ENCODE data around the gene TTC23.

TTC23 gene

DNA sequence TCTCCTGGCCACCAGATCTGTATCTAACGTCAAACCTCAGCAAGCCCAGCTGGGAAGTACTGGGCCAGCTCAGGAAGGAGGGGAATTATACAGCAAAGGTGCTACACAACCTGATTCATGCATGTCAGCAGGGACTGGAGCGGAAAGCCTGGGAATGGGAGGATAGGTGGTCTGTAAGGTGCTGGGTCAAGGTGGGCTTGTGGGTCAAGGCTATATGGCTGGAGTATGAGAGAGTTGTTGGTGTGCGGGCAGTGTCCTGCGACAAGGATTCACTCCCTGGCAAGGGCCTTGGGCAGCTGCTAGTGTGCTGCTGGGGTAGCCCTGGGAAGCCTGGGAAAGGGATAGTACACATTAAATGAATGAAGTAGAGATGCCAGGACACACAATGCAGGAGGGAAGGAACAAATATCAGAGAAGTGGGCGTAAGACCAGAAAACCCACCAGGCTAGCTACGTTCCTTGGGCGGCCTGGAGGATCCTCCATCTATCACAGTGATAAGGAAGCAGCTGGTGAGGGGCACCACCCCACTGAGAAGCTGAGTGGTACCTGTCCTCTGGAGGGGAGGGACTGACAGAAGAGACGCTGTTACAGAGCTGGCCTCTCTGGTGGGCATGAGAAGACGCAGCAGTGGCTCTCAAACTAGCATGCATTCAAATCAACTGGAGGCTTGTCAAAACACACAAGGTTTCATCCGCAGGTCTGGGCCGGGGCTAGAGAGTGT, 153.0 kb downstream of the TTC23 start:
- in situ Hi-C loops (cut with HindIII; ENCODE audit: low sequenced_read_pairs): no loop called here
- TF ChIP-seq, protein P1, sequence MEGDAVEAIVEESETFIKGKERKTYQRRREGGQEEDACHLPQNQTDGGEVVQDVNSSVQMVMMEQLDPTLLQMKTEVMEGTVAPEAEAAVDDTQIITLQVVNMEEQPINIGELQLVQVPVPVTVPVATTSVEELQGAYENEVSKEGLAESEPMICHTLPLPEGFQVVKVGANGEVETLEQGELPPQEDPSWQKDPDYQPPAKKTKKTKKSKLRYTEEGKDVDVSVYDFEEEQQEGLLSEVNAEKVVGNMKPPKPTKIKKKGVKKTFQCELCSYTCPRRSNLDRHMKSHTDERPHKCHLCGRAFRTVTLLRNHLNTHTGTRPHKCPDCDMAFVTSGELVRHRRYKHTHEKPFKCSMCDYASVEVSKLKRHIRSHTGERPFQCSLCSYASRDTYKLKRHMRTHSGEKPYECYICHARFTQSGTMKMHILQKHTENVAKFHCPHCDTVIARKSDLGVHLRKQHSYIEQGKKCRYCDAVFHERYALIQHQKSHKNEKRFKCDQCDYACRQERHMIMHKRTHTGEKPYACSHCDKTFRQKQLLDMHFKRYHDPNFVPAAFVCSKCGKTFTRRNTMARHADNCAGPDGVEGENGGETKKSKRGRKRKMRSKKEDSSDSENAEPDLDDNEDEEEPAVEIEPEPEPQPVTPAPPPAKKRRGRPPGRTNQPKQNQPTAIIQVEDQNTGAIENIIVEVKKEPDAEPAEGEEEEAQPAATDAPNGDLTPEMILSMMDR (IDR thresholded peaks at IDR 0.05; ENCODE audit: low read depth, low read length): no peak
- DNase-seq (ENCODE audit: low read depth, low spot score): no peak
- H3K4me3 ChIP-seq (ENCODE audit: low read depth, low read length): no peak overlapping the region

DNA sequence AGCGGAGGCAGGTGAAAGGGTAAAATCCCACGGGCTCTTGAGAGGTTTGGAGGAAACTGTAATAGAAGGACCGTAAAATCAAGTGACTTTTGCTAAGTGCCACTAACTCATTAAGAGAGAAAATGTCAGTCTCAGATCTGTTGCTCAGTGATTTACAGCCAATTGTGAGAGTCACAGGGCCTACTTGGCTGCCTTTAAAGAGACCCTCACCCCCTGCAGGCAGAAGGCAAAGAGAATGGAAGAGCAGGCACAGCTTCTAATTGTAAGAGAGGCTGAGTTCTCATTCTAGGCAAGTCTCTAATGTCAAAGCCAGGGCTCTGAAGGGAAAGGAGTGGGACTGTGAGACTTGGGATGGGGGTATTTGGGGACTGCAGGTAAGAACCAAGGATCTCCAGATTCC, 153.8 kb downstream of the TTC23 start:
- TF ChIP-seq, protein P1 (IDR thresholded peaks at IDR 0.05; ENCODE audit: low read depth, low read length): no peak
- in situ Hi-C loops (cut with HindIII; ENCODE audit: low sequenced_read_pairs): no loop called here
- no peak overlapping the region for H3K4me3 ChIP-seq (ENCODE audit: low read depth, low read length)
- no peak for DNase-seq (ENCODE audit: low read depth, low spot score)

DNA sequence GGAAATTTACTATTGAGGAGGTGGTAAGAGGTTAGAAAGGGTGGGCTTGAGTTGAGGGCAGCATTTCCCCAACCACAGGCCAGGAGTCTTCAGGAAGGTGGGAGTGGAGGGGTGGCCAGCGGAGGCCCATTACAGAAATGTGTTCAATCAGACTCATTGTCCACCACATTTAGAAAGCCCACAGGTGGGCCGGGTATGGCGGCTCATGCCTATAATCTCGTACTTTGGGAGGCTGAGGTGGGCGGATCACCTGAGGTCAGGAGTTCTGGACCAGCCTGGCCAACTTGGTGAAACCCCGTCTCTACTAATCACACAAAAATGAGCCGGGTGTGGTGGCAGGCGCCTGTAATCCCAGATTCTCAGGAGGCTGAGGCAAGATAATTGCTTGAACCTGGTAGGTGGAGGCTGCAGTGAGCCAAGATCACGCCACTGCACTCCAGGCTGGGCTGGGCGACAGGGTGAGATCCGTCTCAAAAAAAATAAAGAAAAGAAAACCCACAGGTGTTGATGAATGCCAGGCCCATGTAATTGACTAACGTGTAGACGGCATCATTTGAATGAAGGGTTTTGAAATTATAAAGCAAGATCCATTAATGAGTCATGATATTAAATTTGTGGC, 156.7 kb downstream of the TTC23 start:
- no peak overlapping the region for H3K4me3 ChIP-seq (ENCODE audit: low read depth, low read length)
- TF ChIP-seq, protein P1 (IDR thresholded peaks at IDR 0.05; ENCODE audit: low read depth, low read length): no peak
- in situ Hi-C loops (cut with HindIII; ENCODE audit: low sequenced_read_pairs): no loop called here
- no peak for DNase-seq (ENCODE audit: low read depth, low spot score)

DNA sequence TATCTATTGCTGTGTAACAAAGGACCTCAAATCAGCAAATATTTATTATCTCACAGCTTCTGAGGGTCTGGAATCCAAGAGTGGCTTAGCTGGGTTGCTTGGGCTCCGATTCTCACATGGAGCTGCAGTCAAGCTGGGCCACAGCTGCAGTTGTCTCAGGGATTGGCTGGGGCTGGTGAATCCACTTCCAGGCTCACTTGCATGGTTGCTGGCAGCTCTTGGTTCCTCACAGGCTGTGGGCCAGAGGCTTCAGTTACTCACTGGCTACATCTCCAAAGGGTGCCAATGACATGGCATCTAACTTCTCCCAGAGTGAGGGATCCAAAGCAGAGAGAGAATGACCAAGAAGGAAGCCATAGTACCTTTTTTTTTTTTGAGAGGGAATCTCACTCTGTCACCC, 158.4 kb downstream of the TTC23 start:
- TF ChIP-seq, protein P1 (IDR thresholded peaks at IDR 0.05; ENCODE audit: low read depth, low read length): no peak
- in situ Hi-C loops (cut with HindIII; ENCODE audit: low sequenced_read_pairs): no loop called here
- DNase-seq (ENCODE audit: low read depth, low spot score): no peak
- no peak overlapping the region for H3K4me3 ChIP-seq (ENCODE audit: low read depth, low read length)

DNA sequence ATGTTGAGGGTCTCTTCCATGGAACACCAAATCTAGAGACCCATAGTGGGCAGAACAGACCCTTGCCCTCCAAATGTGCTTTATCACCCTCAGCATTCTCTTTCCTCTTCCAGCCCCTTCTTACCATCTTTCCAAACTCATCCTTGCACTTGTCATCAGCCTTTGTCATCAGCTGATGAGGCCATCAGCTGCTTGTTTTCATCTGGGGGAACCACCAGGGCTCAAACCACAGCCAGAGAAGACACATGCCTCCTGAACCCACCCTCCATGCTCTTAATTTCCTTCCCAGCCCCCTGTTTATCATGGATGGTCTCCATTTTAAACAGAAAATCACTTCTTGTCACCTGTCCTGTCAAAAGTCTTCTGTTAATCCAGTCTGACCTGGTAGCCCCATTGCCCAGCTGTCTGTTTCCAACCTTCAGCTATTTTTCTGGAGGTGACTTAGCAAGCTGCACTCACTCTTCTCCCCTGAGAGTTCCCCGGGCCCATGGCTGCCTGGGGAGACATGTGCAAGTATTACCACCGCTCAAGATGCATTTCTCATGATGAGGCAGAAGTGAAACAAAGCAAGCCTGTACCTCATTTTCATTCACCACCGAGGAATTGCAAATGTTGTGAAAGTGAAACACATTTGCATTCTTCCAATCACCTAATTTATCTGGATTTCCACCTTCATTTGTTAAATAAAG, 159.2 kb downstream of the TTC23 start:
- TF ChIP-seq, protein P1 (IDR thresholded peaks at IDR 0.05; ENCODE audit: low read depth, low read length): no peak
- H3K4me3 ChIP-seq (ENCODE audit: low read depth, low read length): no peak overlapping the region
- no peak for DNase-seq (ENCODE audit: low read depth, low spot score)
- in situ Hi-C loops (cut with HindIII; ENCODE audit: low sequenced_read_pairs): no loop called here

DNA sequence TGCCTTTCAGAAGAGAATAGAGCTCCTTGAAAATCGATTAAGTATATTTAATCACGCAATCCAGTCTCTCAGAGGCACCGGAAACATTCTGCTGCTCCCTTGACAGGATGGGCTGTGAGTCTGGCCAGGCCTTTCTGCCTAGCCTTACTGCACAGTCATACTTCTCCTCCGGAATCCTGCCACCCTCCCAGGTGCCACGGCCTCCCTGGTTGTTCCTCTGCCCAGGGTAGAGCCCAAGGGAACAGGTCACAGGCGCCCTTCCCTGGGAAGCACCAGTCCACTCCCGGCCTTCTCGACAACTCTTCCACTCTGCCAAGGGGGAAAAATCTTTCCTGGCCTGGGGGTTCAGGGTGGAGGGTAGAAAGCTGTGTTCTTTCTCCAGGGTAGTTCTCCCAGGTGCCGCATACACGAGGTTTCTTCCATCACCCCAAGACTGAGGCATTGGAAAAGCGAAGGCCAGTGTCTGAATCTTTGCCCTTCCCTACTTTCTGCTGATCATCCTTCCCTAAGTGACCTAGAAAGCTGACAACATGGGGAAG, 161.9 kb downstream of the TTC23 start:
- no peak for DNase-seq (ENCODE audit: low read depth, low spot score)
- in situ Hi-C loops (cut with HindIII; ENCODE audit: low sequenced_read_pairs): no loop called here
- H3K4me3 ChIP-seq (ENCODE audit: low read depth, low read length): no peak overlapping the region
- TF ChIP-seq, protein P1 (IDR thresholded peaks at IDR 0.05; ENCODE audit: low read depth, low read length): no peak

All from astrocyte of the spinal cord (primary cell).